ENCODE measurements around the gene TAF12.
A peak's percentile ranks its signal among the peaks of the same experiment; 100 is the strongest.
"Not testable (repeated sequence)": the region's sequence is repeated elsewhere in the genome, so short reads cannot be mapped to it uniquely, and the experiment has no call there.

Gene TAF12, protein sequence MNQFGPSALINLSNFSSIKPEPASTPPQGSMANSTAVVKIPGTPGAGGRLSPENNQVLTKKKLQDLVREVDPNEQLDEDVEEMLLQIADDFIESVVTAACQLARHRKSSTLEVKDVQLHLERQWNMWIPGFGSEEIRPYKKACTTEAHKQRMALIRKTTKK

GRCh38 chr1:28642847-28643635, at the start of gene TAF12:
TSS of gene TAF12 (minus strand) at chr1:28643067. CDS start at chr1:28622081, 20,986 bp downstream.
- no peaks in the 10 kb centered on the region for H3K4me1 ChIP-seq (ENCODE audit: insufficient read depth, low read length)
- H3K9ac ChIP-seq (ENCODE audit: low read depth, low read length): peak within 1 kb of the TSS; percentile 85
- no peaks in the 10 kb centered on the region for H3K9me3 ChIP-seq (ENCODE audit: control insufficient read depth, insufficient read depth, low read length)
- H3K36me3 ChIP-seq (ENCODE audit: insufficient read depth, low read length): no peaks in the 10 kb centered on the region; the same call in 1 of the 2 replicates

- H3K9me3 ChIP-seq (ENCODE audit: control insufficient read depth, insufficient read depth, low read length); H3K36me3 ChIP-seq (ENCODE audit: insufficient read depth, low read length); H3K9ac ChIP-seq (ENCODE audit: low read depth, low read length); H3K4me1 ChIP-seq (ENCODE audit: insufficient read depth, low read length): not testable (repeated sequence)
Observed at GRCh38 chr1:28691627-28692026, 48.8 kb upstream of the TAF12 start.

DNA sequence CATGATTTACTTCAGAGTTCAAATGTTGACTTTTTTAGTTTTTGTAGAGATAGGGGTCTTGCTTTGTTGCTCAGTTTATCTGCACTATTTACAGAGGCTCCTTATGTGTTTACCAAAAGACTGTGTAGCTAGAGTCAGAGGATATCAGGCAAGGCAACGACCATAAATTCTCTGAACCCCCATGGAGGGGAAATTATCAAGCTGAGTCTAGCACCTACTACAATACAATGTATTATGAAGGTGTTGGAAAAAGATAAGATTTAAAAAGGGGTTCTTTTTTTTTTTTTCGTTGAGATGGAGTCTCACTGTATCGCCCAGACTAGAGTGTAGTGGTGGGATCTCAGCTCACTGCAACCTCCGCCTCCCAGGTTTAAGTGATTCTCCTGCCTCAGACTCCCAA, 42.1 kb upstream of the TAF12 start:
- Histone ChIP-seq H3K9me3 (ENCODE audit: control insufficient read depth, insufficient read depth, low read length) (no peaks in the 10 kb centered on the region), H3K4me1 (ENCODE audit: insufficient read depth, low read length) (no peaks in the 10 kb centered on the region), H3K9ac (ENCODE audit: low read depth, low read length) (no peak overlapping the region), H3K36me3 (ENCODE audit: insufficient read depth, low read length) (no peaks in the 10 kb centered on the region)

GRCh38 chr1:28682840-28683239, 40.0 kb upstream of the TAF12 start:
- no peaks in the 10 kb centered on the region for H3K36me3 ChIP-seq (ENCODE audit: insufficient read depth, low read length)
- no peaks in the 10 kb centered on the region for H3K4me1 ChIP-seq (ENCODE audit: insufficient read depth, low read length)
- no peak overlapping the region for H3K9ac ChIP-seq (ENCODE audit: low read depth, low read length)
- no peaks in the 10 kb centered on the region for H3K9me3 ChIP-seq (ENCODE audit: control insufficient read depth, insufficient read depth, low read length)

GRCh38 chr1:28680151-28680550, 37.3 kb upstream of the TAF12 start:
- Histone ChIP-seq H3K36me3 (ENCODE audit: insufficient read depth, low read length) (no peaks in the 10 kb centered on the region), H3K9me3 (ENCODE audit: control insufficient read depth, insufficient read depth, low read length) (no peaks in the 10 kb centered on the region; the same call in 1 of the 2 replicates), H3K4me1 (ENCODE audit: insufficient read depth, low read length) (peaks cover 6% of the 10 kb centered on the region), H3K9ac (ENCODE audit: low read depth, low read length) (no peak overlapping the region)

DNA sequence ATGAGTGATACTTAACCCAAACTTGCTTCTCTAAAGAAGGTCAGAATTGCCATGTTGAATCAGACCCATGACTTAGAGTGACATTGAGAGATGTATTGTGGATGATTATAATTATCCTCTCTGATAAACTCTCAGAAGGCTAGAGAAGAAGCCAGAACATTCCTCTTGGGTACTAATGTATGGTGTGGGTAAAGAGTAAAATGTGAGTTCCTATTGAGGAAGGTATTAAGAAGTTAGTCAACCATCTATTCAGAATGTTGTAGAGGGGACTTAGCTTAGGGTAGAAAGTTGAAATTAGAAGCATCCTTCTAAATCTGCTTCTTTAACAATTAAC, 33.0 kb upstream of the TAF12 start:
- Histone ChIP-seq H3K9ac (ENCODE audit: low read depth, low read length) (no peak overlapping the region), H3K36me3 (ENCODE audit: insufficient read depth, low read length) (no peaks in the 10 kb centered on the region), H3K4me1 (ENCODE audit: insufficient read depth, low read length) (peaks cover 6% of the 10 kb centered on the region), H3K9me3 (ENCODE audit: control insufficient read depth, insufficient read depth, low read length) (no peaks in the 10 kb centered on the region; the same call in 1 of the 2 replicates)

DNA sequence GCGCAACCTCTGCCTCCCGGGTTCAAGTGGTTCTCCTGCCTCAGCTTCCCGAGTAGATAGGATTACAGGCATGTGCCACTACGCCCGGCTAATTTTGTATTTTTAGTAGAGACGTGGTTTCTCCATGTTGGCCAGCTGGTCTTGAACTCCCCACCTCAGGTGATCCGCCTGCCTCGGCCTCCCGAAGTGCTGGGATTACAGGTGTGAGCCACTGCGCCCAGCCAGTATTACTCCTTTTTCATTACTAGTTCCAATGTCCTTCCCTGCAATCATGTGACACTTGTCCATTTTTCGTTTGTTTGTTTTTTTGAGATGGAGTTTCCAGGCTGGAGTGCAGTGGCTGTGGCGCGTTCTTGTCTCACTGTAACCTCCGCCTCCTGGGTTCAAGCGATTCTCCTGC, 30.1 kb upstream of the TAF12 start:
- not testable (repeated sequence) for H3K9ac ChIP-seq (ENCODE audit: low read depth, low read length); H3K4me1 ChIP-seq (ENCODE audit: insufficient read depth, low read length); H3K9me3 ChIP-seq (ENCODE audit: control insufficient read depth, insufficient read depth, low read length); H3K36me3 ChIP-seq (ENCODE audit: insufficient read depth, low read length)

DNA sequence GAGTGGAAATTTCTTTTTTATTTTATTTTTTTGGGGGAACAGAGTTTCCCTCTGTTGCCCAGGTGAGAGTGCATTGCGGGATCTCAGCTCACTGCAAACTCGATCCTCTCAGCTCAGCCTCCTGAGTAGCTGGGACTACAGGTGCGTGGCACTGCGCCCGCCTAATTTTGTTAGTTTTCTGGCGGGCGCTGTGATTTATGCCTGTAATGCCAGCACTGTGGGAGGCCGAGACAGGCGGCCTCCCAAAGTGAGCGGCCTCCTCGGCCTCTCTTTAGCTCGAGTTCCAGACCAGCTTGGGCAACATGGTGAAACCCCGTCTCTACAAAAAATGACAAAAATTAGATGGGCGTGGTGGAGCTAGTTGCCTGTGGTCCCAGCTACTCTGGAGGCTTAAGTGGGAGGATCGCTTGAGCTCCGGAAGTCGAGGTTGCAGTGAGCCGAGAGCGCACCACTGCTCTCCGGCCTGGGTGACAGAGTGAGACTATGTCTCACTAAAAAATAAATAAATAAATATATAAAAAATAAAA, 28.4 kb upstream of the TAF12 start:
- H3K9me3 ChIP-seq (ENCODE audit: control insufficient read depth, insufficient read depth, low read length): no peaks in the 10 kb centered on the region; the same call in 1 of the 2 replicates
- H3K9ac ChIP-seq (ENCODE audit: low read depth, low read length): no peak overlapping the region
- H3K4me1 ChIP-seq (ENCODE audit: insufficient read depth, low read length): peaks cover 6% of the 10 kb centered on the region
- no peaks in the 10 kb centered on the region for H3K36me3 ChIP-seq (ENCODE audit: insufficient read depth, low read length)

DNA sequence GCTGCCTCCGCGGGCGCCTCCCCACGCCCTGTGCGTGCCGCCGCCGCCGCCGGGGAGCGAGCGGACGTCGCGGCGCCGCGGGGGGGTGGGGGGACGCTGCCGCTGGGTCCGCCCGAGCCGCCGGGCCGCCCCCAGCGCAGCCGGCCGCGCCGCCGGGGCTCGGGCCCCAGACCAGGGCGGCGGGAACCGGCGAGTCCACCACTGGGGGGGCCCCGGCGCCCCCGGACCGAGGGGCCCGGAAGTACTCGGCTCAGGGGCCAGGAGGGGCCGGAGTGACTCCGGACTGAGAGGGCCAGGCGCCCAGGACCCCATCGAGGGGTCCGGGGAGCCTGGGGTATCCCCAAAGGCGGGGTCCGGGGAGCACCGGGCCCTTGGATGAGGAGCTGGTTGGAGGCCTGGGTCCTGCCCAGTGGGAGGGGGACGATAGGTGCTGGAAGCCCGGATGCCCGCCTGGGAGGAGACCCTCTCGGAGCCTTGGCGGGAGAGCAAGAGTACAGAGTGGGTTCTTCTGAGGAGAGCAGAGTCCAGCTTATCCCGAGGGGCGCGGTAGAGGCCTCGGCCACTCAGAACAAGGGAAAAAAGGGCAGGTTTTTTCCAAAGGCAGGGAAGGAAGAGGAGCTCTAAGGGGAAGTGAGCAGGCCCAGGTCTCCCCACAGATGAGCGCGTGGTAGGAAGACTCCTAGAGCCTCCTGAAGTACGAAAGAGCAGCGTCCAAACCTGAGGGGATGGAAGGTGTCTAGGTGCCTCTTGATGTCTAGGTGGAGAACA, 26.3 kb upstream of the TAF12 start:
- Histone ChIP-seq H3K36me3 (ENCODE audit: insufficient read depth, low read length) (no peaks in the 10 kb centered on the region), H3K4me1 (ENCODE audit: insufficient read depth, low read length) (no peaks in the 10 kb centered on the region), H3K9ac (ENCODE audit: low read depth, low read length) (peak overlapping the region; percentile 69), H3K9me3 (ENCODE audit: control insufficient read depth, insufficient read depth, low read length) (no peaks in the 10 kb centered on the region)

GRCh38 chr1:28668191-28668955, 25.5 kb upstream of the TAF12 start, which contains the start of gene GMEB1:
TSS of gene GMEB1 (plus strand) at chr1:28668784. CDS start at chr1:28683613, 14,829 bp downstream.
- H3K9me3 ChIP-seq (ENCODE audit: control insufficient read depth, insufficient read depth, low read length): no peaks in the 10 kb centered on the region
- no peaks in the 10 kb centered on the region; the same call in 1 of the 2 replicates for H3K4me1 ChIP-seq (ENCODE audit: insufficient read depth, low read length)
- H3K9ac ChIP-seq (ENCODE audit: low read depth, low read length): peak within 1 kb of the TSS; percentile 75
- H3K36me3 ChIP-seq (ENCODE audit: insufficient read depth, low read length): no peaks in the 10 kb centered on the region

DNA sequence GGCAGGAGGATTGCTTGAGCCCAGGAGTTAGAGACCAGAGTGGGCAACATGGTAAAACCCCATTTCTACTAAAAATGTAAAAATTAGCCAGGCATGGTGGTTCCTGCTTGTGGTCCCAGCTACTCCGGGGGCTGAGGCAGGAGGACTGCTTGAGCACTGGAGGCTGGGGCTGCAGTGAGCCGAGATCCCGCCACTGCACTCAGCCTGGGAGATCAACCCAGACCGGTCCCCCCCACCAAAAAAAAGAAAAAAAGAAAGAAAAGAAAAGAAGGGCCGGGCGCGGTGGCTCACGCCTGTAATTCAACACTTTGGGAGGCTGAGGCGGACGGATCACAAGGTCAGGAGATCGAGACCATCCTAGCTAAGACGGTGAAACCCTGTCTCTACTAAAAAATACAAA, 23.9 kb upstream of the TAF12 start:
- H3K4me1 ChIP-seq (ENCODE audit: insufficient read depth, low read length): no peaks in the 10 kb centered on the region; the same call in 1 of the 2 replicates
- H3K9me3 ChIP-seq (ENCODE audit: control insufficient read depth, insufficient read depth, low read length): no peaks in the 10 kb centered on the region
- no peaks in the 10 kb centered on the region for H3K36me3 ChIP-seq (ENCODE audit: insufficient read depth, low read length)
- H3K9ac ChIP-seq (ENCODE audit: low read depth, low read length): no peak overlapping the region

DNA sequence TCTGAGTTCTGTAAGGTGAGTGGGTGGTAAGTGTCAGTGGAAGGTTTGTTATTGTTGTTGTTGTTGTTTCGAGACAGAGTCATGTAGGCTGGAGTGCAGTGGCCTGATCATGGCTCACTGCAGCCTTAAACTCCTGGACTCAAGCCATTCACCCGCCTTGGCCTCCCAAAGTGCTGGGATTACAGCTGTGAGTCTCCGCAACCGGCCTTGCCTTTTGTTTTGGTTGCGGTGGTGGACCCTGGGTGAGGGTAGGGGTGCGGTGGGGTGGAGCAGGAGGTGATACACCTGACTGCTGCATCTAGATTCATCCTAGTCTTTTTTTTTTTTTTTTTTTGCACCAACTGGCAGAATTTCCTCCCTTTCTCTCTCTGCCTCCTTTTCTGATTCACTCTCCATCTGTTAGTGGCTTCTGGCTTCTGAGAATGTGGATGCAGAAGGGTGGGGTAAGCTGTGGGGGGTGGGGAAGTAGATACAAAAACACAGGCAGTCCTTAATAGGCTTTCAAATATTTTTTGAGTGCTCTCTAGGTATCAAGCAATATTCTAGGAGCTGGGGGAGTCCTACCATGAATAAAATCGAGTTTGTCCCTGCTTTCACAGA, 21.1 kb upstream of the TAF12 start:
- H3K36me3 ChIP-seq (ENCODE audit: insufficient read depth, low read length): no peaks in the 10 kb centered on the region
- H3K9ac ChIP-seq (ENCODE audit: low read depth, low read length): no peak overlapping the region
- no peaks in the 10 kb centered on the region for H3K9me3 ChIP-seq (ENCODE audit: control insufficient read depth, insufficient read depth, low read length)
- H3K4me1 ChIP-seq (ENCODE audit: insufficient read depth, low read length): no peaks in the 10 kb centered on the region; the same call in 1 of the 2 replicates

DNA sequence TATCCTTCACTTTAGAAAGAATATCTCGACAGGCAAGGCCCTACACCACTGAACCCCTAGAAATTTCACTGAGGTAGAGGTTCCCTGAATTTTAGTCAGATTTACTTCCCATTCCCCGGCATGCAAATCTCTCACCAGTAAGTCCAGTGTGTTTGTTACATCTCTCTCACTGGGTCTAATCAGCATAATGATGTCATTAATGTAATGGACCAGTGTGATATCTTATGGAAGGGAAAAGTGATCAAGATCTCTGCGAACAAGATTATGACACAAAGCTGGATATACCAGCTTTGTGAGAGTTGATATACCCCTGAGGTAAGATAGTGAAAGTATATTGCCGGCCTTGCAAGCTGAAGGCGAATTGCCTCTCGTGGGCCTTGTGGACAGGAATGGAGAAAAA, 13.5 kb upstream of the TAF12 start:
- H3K4me1 ChIP-seq (ENCODE audit: insufficient read depth, low read length): no peaks in the 10 kb centered on the region
- H3K9me3 ChIP-seq (ENCODE audit: control insufficient read depth, insufficient read depth, low read length): no peaks in the 10 kb centered on the region
- H3K9ac ChIP-seq (ENCODE audit: low read depth, low read length): no peak overlapping the region
- H3K36me3 ChIP-seq (ENCODE audit: insufficient read depth, low read length): no peaks in the 10 kb centered on the region

Data from ES-I3 (cell line).